Measurements from ENCODE around the gene KSR1.

Gene KSR1

DNA sequence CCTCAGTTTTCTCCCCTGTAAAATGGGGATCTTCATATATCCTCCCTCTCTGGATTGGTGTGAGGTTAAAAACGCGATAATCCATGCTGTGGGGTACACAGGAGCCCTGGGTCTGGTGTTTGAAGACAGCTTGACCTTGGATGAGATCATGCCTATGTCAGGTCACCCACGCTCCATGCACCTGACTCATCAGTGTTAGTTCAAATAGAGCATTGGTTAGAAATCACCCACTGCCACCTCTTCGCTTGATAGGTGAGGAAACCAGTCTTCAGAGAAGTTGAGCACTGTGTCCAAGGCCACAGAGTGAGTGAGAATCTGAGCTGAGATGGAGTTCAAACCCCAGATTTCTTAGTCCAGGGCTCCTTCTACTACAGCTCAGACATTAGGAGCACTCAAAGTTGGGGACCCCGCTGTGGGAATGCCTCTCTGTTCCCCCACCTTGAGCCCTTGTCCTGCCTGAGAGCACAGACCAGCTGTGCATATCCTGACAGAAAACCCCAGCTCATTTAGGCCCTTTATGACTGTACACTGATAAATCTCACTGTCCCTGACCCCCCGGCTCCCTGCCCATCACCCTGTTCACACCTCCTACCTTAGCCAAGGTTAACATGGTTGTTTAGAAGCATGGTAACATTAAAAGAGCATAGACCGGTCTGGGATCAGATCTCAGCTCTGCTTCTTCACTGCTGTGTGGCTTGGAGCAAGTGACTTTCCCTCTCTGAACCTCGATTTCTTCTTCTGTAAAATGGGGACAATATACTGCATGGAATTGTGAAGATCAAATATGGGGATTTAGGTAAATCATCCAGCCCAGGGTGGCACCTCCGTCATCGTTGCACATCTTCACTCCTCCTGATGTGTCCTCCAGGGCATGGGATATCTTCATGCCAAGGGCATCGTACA is 152.3 kb downstream of the KSR1 start:
- H3K4me3 ChIP-seq (ENCODE audit: low read depth, low read length), result no peak overlapping the region
- TF ChIP-seq, protein P1, sequence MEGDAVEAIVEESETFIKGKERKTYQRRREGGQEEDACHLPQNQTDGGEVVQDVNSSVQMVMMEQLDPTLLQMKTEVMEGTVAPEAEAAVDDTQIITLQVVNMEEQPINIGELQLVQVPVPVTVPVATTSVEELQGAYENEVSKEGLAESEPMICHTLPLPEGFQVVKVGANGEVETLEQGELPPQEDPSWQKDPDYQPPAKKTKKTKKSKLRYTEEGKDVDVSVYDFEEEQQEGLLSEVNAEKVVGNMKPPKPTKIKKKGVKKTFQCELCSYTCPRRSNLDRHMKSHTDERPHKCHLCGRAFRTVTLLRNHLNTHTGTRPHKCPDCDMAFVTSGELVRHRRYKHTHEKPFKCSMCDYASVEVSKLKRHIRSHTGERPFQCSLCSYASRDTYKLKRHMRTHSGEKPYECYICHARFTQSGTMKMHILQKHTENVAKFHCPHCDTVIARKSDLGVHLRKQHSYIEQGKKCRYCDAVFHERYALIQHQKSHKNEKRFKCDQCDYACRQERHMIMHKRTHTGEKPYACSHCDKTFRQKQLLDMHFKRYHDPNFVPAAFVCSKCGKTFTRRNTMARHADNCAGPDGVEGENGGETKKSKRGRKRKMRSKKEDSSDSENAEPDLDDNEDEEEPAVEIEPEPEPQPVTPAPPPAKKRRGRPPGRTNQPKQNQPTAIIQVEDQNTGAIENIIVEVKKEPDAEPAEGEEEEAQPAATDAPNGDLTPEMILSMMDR (IDR thresholded peaks at IDR 0.05; ENCODE audit: low read depth, low read length), result no peak

DNA sequence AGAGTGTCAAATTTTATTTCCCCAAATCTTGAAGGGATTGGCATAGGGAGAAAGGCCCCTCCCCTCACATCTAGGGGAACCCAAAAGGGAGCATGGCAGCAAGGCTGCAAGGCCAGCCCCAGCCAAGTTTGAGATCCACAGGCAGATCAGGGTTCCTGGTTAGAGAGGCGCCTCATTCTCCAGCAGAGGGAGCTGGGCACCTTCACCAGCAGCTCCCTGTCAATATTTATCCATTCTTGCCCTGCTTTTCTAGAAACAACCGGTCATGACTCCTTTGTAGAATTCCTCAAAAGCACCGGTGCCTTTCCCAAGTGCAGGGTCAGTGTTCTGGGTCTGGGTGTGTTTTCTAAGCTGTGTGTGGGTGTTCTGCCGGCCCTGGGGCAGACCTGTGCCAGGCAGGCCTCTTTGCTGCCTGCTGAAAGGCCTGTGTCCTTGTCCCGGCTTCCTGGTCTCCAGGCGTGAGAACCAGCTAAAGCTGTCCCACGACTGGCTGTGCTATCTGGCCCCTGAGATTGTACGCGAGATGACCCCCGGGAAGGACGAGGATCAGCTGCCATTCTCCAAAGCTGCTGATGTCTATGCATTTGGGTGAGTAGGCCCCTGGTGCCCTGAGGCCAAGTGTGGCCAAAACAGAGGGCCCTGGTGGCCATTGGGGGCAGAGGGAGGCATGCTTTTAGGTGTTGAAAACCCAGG is 153.5 kb downstream of the KSR1 start:
- TF ChIP-seq, protein P1 (IDR thresholded peaks at IDR 0.05; ENCODE audit: low read depth, low read length), result peak; percentile 54
- no peak overlapping the region for H3K4me3 ChIP-seq (ENCODE audit: low read depth, low read length)

DNA sequence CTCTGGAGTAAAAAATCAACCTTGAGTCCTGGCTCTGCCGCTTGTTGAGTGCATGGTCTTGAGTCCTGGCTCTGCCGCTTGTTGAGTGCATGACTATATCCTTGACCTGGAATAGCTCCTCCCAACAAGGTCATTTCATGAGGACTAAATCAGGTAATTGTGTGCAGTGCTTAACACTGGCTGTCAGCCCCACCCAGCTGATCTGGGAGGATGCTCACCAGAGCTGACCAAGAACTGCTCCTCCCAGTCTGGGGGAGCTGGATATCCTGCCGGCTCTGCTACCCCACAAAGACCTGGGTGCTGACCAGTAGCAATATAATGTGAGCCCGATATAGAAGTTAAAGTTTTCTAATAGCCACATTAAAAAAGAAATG is 154.0 kb downstream of the KSR1 start:
- H3K4me3 ChIP-seq (ENCODE audit: low read depth, low read length), result no peak overlapping the region
- TF ChIP-seq, protein P1 (IDR thresholded peaks at IDR 0.05; ENCODE audit: low read depth, low read length), result no peak

DNA sequence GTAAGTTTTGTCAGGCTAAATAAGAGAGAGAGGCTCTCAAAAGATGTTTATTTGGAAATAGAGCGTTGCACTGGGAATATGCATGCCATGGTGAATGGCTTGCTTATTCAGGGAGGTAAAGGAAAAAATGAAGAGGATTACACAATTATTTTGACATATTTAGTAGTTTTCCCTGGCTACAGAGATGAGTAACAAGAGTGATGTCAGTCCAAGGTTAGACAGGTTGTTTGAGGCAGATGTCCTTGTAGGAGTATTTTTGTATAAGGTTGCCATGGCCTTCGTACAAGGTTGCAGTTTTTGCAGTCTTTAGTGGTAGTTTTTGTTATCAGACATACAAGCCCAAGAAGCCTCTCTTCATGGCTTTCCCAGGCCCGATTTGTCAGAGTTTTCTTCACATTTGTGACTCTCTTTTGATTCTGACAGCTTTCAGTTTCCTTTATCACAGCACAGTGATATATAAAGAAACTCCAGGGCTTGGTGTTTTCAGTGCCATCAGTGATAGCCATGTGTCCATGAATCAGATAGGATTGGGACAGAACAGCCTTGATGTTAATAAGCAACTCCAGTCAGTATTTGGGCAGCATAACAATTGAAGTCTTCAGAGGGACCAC is 156.0 kb downstream of the KSR1 start:
- H3K4me3 ChIP-seq (ENCODE audit: low read depth, low read length), result no peak overlapping the region
- TF ChIP-seq, protein P1 (IDR thresholded peaks at IDR 0.05; ENCODE audit: low read depth, low read length), result no peak

DNA sequence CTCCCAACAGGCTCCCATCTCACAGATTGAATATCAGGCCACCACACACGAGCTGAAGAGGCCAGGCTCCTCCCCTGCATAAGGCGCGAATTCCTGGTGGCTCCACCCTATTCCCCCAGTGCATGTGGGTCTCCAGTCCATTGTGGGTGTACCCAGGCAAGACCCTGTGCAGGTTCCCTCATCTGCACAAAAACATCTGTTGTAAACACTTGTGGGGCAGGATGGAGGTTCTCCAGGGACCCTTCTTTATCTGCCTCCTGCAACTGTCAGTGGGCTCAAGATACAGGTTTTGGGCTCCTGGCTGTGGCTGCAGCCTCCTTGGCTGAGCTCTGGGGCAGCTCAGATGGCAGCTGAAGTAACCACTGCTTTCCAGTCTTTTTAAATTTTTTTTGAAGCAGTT is 157.2 kb downstream of the KSR1 start:
- TF ChIP-seq, protein P1 (IDR thresholded peaks at IDR 0.05; ENCODE audit: low read depth, low read length), result no peak
- no peak overlapping the region for H3K4me3 ChIP-seq (ENCODE audit: low read depth, low read length)

DNA sequence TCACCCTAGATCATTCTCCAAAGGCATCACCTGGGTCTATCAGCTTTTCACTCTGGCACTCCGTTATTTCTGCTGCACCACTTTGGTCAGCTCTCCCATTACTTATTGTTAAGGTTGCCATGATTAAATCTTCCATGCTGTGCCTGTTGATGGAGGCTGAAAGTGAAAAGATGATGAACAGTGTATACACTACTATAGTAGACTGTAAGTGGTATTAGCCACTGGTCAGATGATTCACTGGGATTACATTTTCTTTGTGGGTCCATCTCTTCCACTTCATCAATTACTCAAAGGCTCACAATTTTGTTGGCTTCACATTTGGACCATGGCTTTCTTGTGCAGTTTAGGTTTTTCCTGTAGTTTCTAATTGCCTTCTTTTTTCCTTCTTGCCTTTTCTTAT is 158.9 kb downstream of the KSR1 start:
- H3K4me3 ChIP-seq (ENCODE audit: low read depth, low read length), result no peak overlapping the region
- TF ChIP-seq, protein P1 (IDR thresholded peaks at IDR 0.05; ENCODE audit: low read depth, low read length), result no peak

DNA sequence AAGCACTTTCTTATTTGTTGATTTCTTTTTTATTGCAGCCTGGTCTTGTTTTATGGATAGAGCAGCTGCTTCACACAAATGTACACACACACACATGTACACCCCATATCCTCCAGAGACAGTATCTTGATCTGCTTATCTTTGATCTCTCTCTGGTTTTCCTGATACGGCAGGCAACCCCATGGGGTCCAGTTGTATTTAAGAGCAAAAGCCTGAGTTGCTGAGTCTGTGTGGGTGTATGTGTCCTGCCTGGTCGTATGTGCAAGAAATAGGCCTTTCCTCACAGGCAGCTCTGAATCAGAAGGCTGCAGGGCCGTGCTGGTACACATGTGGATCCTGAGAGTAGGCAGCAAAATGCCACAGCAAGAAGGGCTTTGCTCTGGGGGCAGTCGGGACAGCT is 160.2 kb downstream of the KSR1 start:
- TF ChIP-seq, protein P1 (IDR thresholded peaks at IDR 0.05; ENCODE audit: low read depth, low read length), result no peak
- H3K4me3 ChIP-seq (ENCODE audit: low read depth, low read length), result no peak overlapping the region
